Fibroblast of lung (primary cell): ENCODE results near the gene RINL. TPM values are rescaled to one million over a fixed set of nuclear protein-coding genes. Genes with fewer than 3 reads are reported as not detected.

Experiments used
- DNase-seq, 2 donors: peaks; one replicate each; pipeline versions ENCODE4 v3.0.0 to v3.0.0-alpha.2; 2010; ENCODE audit warnings: low read depth in 2 of 2
- H2AFZ ChIP-seq: 2 replicates; pipeline ENCODE4 v1.5.1; 2012; ENCODE audit warnings: low read length, control low read depth, inconsistent platforms
- H3K27ac ChIP-seq: 2 replicates; pipeline ENCODE4 v1.5.1; 2011; ENCODE audit warnings: low read length, control low read depth; ENCODE audit not compliant: insufficient read depth
- H3K27me3 ChIP-seq: 2 replicates; pipeline ENCODE4 v1.5.1; 2011; ENCODE audit warnings: mild to moderate bottlenecking, low read length; ENCODE audit not compliant: control insufficient read depth, insufficient read depth
- H3K36me3 ChIP-seq: 2 replicates; pipeline ENCODE4 v1.5.1; 2011; ENCODE audit warnings: low read length; ENCODE audit not compliant: control insufficient read depth, insufficient read depth
- H3K4me1 ChIP-seq: 2 replicates; pipeline ENCODE4 v1.5.1; 2011; ENCODE audit warnings: low read length; ENCODE audit not compliant: control insufficient read depth, insufficient read depth; ENCODE audit errors: extremely low read depth
- H3K4me2 ChIP-seq: 2 replicates; pipeline ENCODE4 v1.5.1; 2011; ENCODE audit warnings: low read length, control low read depth; ENCODE audit not compliant: insufficient read depth; ENCODE audit errors: extremely low read depth
- H3K4me3 ChIP-seq, 4 experiments: fragments of 200-600 bp in 1 of 4; sonication (generic) in 1 of 4; replicated peaks in 1 of 4; 2 replicates each; pipeline ENCODE4 v1.5.1; 2011 to 2016; ENCODE audit warnings: low read length in 4 of 4, low read depth in 3 of 4, mild to moderate bottlenecking in 3 of 4, control low read depth in 2 of 4, inconsistent platforms in 1 of 4, mixed read lengths in 1 of 4; ENCODE audit not compliant: insufficient read depth in 1 of 4; ENCODE audit errors: control extremely low read depth in 1 of 4
- H3K79me2 ChIP-seq: 2 replicates; pipeline ENCODE4 v1.5.1; 2012; ENCODE audit warnings: mild to moderate bottlenecking, low read length, inconsistent platforms; ENCODE audit not compliant: control insufficient read depth, insufficient read depth
- H3K9ac ChIP-seq: 2 replicates; pipeline ENCODE4 v1.5.1; 2011; ENCODE audit warnings: mild to moderate bottlenecking, low read length, control low read depth; ENCODE audit not compliant: insufficient read depth
- H3K9me3 ChIP-seq: 2 replicates; pipeline ENCODE4 v1.5.1; 2012; ENCODE audit warnings: low read depth, low read length; ENCODE audit not compliant: control insufficient read depth, insufficient read depth
- H4K20me1 ChIP-seq: 2 replicates; pipeline ENCODE4 v1.5.1; 2011; ENCODE audit warnings: low read length; ENCODE audit not compliant: control insufficient read depth, insufficient read depth; ENCODE audit errors: extremely low read depth
- CTCF ChIP-seq, 2 donors: IDR thresholded peaks in 1 of 2; conservative IDR thresholded peaks in 1 of 2; 1 replicate in 1 of 2; 2 replicates in 1 of 2; pipeline ENCODE4 v1.5.1; 2011 to 2012; ENCODE audit warnings: low read length in 2 of 2, control low read depth in 1 of 2, inconsistent platforms in 1 of 2, low read depth in 1 of 2, mild to moderate bottlenecking in 1 of 2
- EZH2 ChIP-seq: IDR thresholded peaks from 2 replicates; pipeline ENCODE4 v1.5.1; 2012; ENCODE audit warnings: low read length, control low read depth, mild to moderate bottlenecking; ENCODE audit errors: missing control alignments
- polyA plus RNA-seq, 2 donors: library from polyadenylated mRNA; depleted of rRNA in 1 of 2; stranded (reverse) in 1 of 2; unstranded in 1 of 2; fragments of >200 nt; gene quantifications; 2 replicates each; pipeline ENCODE4 v1.2.1, GENCODE V29; 2011 to 2012; ENCODE audit warnings: missing spikeins in 1 of 2
- total RNA-seq: library from RNA; depleted of rRNA; stranded (reverse); fragments of >200 nt; gene quantifications from 2 replicates; pipeline ENCODE4 v1.2.1, GENCODE V29; 2014

Gene RINL
- total and polyA plus RNA-seq, 2 donors (not counting 1 experiment from before 2014, with no cell fraction given) = 0.59 to 3.5 TPM

- Histone ChIP-seq H3K4me2 (no peak overlapping the region), H3K4me1 (no peaks in the 10 kb centered on the region), H3K9me3 (no peaks in the 10 kb centered on the region), H2AFZ (no peak overlapping the region), H4K20me1 (no peaks in the 10 kb centered on the region), H3K4me3 (no peak overlapping the region), H3K36me3 (peaks cover 5% of the 10 kb centered on the region), H3K9ac (no peak overlapping the region), H3K27me3 (no peaks in the 10 kb centered on the region), H3K27ac (no peak overlapping the region), H3K79me2 (peaks cover 3% of the 10 kb centered on the region)
- DNase-seq = no peak
- no peak for TF ChIP-seq CTCF (conservative IDR thresholded peaks at IDR 0.05 in 1 of 2, IDR thresholded peaks at IDR 0.05 in 1 of 2; ENCODE audit: low read depth in 1 of 2, low read length in 2 of 2)
- TF ChIP-seq EZH2 = no peak
Measured at GRCh38 chr19:38905620-38906019, 27.5 kb upstream of the RINL start.

- Histone ChIP-seq H3K36me3 (peaks cover 5% of the 10 kb centered on the region), H3K9me3 (no peaks in the 10 kb centered on the region), H4K20me1 (no peaks in the 10 kb centered on the region), H3K27me3 (no peaks in the 10 kb centered on the region), H3K27ac (no peak overlapping the region), H3K4me2 (no peak overlapping the region), H3K79me2 (peaks cover 3% of the 10 kb centered on the region), H3K9ac (no peak overlapping the region), H3K4me3 (no peak overlapping the region), H2AFZ (no peak overlapping the region), H3K4me1 (no peaks in the 10 kb centered on the region)
- TF ChIP-seq CTCF (conservative IDR thresholded peaks at IDR 0.05 in 1 of 2, IDR thresholded peaks at IDR 0.05 in 1 of 2; ENCODE audit: low read depth in 1 of 2, low read length in 2 of 2) = no peak
- no peak for TF ChIP-seq EZH2
- no peak for DNase-seq
Measured at GRCh38 chr19:38904581-38905539, 26.8 kb upstream of the RINL start.

- no peaks in the 10 kb centered on the region for H3K4me1 ChIP-seq
- H3K9ac ChIP-seq = no peak overlapping the region
- H3K4me3 ChIP-seq = no peak overlapping the region
- no peak for DNase-seq
- H3K4me2 ChIP-seq = no peak overlapping the region
- no peaks in the 10 kb centered on the region for H3K27me3 ChIP-seq
- H3K79me2 ChIP-seq = peaks cover 5% of the 10 kb centered on the region
- peaks cover 3% of the 10 kb centered on the region for H3K36me3 ChIP-seq
- no peak overlapping the region for H3K27ac ChIP-seq
- no peaks in the 10 kb centered on the region for H4K20me1 ChIP-seq
- no peak overlapping the region for H2AFZ ChIP-seq
- no peaks in the 10 kb centered on the region for H3K9me3 ChIP-seq
- TF ChIP-seq CTCF (conservative IDR thresholded peaks at IDR 0.05 in 1 of 2, IDR thresholded peaks at IDR 0.05 in 1 of 2; ENCODE audit: low read depth in 1 of 2, low read length in 2 of 2) (no peak), EZH2 (no peak)
Measured at GRCh38 chr19:38901683-38902082, 23.6 kb upstream of the RINL start.
